Ramos (cell line): ENCODE results near the gene MYL9.

Experiments
- in situ Hi-C: fragments of 300-500 bp; cut with MboI; formaldehyde crosslinking; loops from one replicate; pipeline ENCODE4 v1.14.3; 2022; ENCODE audit warnings: low sequenced_read_pairs; ENCODE audit not compliant: unreplicated experiment

The MYL9 gene

GRCh38 chr20:36525620-36526365 is 15.5 kb upstream of the MYL9 start:
- in situ Hi-C loops, result no loop called here

GRCh38 chr20:36526521-36527011 is 14.8 kb upstream of the MYL9 start:
- in situ Hi-C loops, result no loop called here

GRCh38 chr20:36527331-36528125 is 13.8 kb upstream of the MYL9 start:
- in situ Hi-C loops, result no loop called here

- in situ Hi-C loops, result no loop called here
Observed at GRCh38 chr20:36528176-36528874, 13.0 kb upstream of the MYL9 start.

- in situ Hi-C loops, result no loop called here
Observed at GRCh38 chr20:36528875-36529417, 12.4 kb upstream of the MYL9 start.

- in situ Hi-C loops, result no loop called here
Observed at GRCh38 chr20:36532388-36532787, 8.9 kb upstream of the MYL9 start.

GRCh38 chr20:36532822-36533221 is 8.5 kb upstream of the MYL9 start:
- in situ Hi-C loops, result no loop called here

- in situ Hi-C loops, result no loop called here
Observed at GRCh38 chr20:36538026-36538722, 3.1 kb upstream of the MYL9 start.

- in situ Hi-C loops, result no loop called here
Observed at GRCh38 chr20:36540551-36541211, 638 bp upstream of the MYL9 start.

- in situ Hi-C loops, result no loop called here
Observed at GRCh38 chr20:36541768-36542488, 609 bp downstream of the MYL9 start.

- in situ Hi-C loops, result no loop called here
Observed at GRCh38 chr20:36542516-36543183, 1.3 kb downstream of the MYL9 start.

GRCh38 chr20:36543184-36544133 is 2.1 kb downstream of the MYL9 start:
- in situ Hi-C loops, result no loop called here

- in situ Hi-C loops, result no loop called here
Observed at GRCh38 chr20:36544134-36545018, 3.1 kb downstream of the MYL9 start.

GRCh38 chr20:36546111-36546736 is 4.9 kb downstream of the MYL9 start:
- in situ Hi-C loops, result no loop called here

- in situ Hi-C loops, result no loop called here
Observed at GRCh38 chr20:36547186-36548005, 6.1 kb downstream of the MYL9 start.
